GM12878 (cell line): ENCODE measurements around the gene AGPAT2. TPM values are rescaled to one million over a fixed set of nuclear protein-coding genes. Genes with fewer than 3 reads are reported as not detected.

Experiments used
- ATAC-seq: fragments of 200-7000 bp; cut with Tn5 transposase; 3 replicates; pipeline ENCODE4 v1.9.1; 2020; ENCODE audit warnings: mild to moderate bottlenecking, moderate library complexity
- BruUV-seq: library from RNA; stranded (reverse); fragments of 400-500 nt; replicated peaks from 2 replicates; lab custom pipeline; 2021; lab: Mats Ljungman, UMichigan
- CTCF ChIA-PET: fragments of 300-600 bp; sonication (Branson Sonifier 250); formaldehyde crosslinking; extraction: SDS; loops from one replicate; lab custom pipeline; 2021; ENCODE audit warnings: inconsistent platforms; lab: Yijun Ruan, JAX
- POLR2A ChIA-PET: fragments of 350-600 bp; formaldehyde crosslinking; extraction: SDS; loops from one replicate; lab custom pipeline; 2021; ENCODE audit warnings: inconsistent platforms; lab: Charles Lee
- RAD21 ChIA-PET: fragments of 300-600 bp; sonication (Branson Sonifier 250); formaldehyde crosslinking; loops from one replicate; lab custom pipeline; 2023; ENCODE audit warnings: antibody characterized with exemption; ENCODE audit not compliant: unreplicated experiment; lab: Charles Lee
- SMC1A ChIA-PET: fragments of 300-600 bp; sonication (Branson Sonifier 250); formaldehyde crosslinking; loops from one replicate; lab custom pipeline; 2023; ENCODE audit not compliant: unreplicated experiment, uncharacterized antibody; lab: Charles Lee
- DNase-seq: peaks from one replicate; pipeline ENCODE4 v3.0.0-alpha.2; 2011; ENCODE audit warnings: low read depth, low spot score
- FAIRE-seq: peaks from 3 replicates; lab custom pipeline; 2011; peaks lifted over from hg19 to GRCh38; lab: Jason Lieb, UNC
- H2AFZ ChIP-seq: 2 replicates; pipeline ENCODE4 v1.6.0; 2011; ENCODE audit warnings: low read depth, low read length, control low read depth; ENCODE audit not compliant: control insufficient read depth
- H3K27ac ChIP-seq: 2 replicates; pipeline ENCODE4 v1.5.1; 2011; ENCODE audit warnings: control low read depth; ENCODE audit not compliant: control insufficient read depth, insufficient read depth
- H3K27me3 ChIP-seq, 2 experiments: replicated peaks in 1 of 2; 2 replicates each; pipeline versions ENCODE4 v1.6.0 to v1.6.1; 2011; ENCODE audit warnings: low read length in 1 of 2; ENCODE audit not compliant: control insufficient read depth in 2 of 2, insufficient read depth in 2 of 2
- H3K36me3 ChIP-seq, 2 experiments: 2 replicates each; pipeline ENCODE4 v1.5.1; 2011; ENCODE audit warnings: low read length in 1 of 2; ENCODE audit not compliant: control insufficient read depth in 2 of 2, insufficient read depth in 2 of 2
- H3K4me1 ChIP-seq: 2 replicates; pipeline ENCODE4 v1.6.1; 2011; ENCODE audit warnings: mild to moderate bottlenecking, low read length, moderate library complexity, mixed read lengths; ENCODE audit not compliant: control insufficient read depth, insufficient read depth
- H3K4me2 ChIP-seq: 2 replicates; pipeline ENCODE4 v1.6.0; 2011; ENCODE audit warnings: control low read depth; ENCODE audit not compliant: control insufficient read depth, insufficient read depth
- H3K4me3 ChIP-seq: fragments of 200-600 bp; sonication (generic); 2 replicates; pipeline ENCODE4 v1.5.1; 2016
- H3K79me2 ChIP-seq: 2 replicates; pipeline ENCODE4 v1.6.0; 2011; ENCODE audit warnings: low read length; ENCODE audit not compliant: control insufficient read depth, insufficient read depth
- H3K9ac ChIP-seq: 2 replicates; pipeline ENCODE4 v1.8.0; 2011; ENCODE audit warnings: low read length, control low read depth, mixed read lengths; ENCODE audit not compliant: control insufficient read depth, insufficient read depth
- H3K9me3 ChIP-seq: replicated peaks from 3 replicates; pipeline ENCODE4 v1.5.1; 2011; ENCODE audit warnings: mild to moderate bottlenecking, low read length; ENCODE audit not compliant: control insufficient read depth, insufficient read depth
- H4K20me1 ChIP-seq: 2 replicates; pipeline ENCODE4 v1.6.0; 2011; ENCODE audit not compliant: control insufficient read depth, insufficient read depth
- MYB ChIP-seq: fragments of 150-350 bp; IDR thresholded peaks from 2 replicates; pipeline ENCODE4 v1.6.1; 2014; ENCODE audit warnings: mild to moderate bottlenecking, low read depth, low read length, borderline replicate concordance
- NFYB ChIP-seq: IDR thresholded peaks from 2 replicates; pipeline ENCODE4 v1.6.1; 2011; ENCODE audit warnings: low read depth, mild to moderate bottlenecking, low read length, improper control_type of control experiment, moderate library complexity; ENCODE audit not compliant: insufficient read depth
- NR2C1 ChIP-seq: fragments of 450-650 bp; IDR thresholded peaks from 2 replicates; pipeline ENCODE4 v1.6.1; 2017; ENCODE audit warnings: antibody characterized with exemption, mild to moderate bottlenecking, moderate library complexity
- NR2F1 ChIP-seq: fragments of 450-650 bp; conservative IDR thresholded peaks from 2 replicates; pipeline ENCODE4 v1.6.1; 2017; ENCODE audit warnings: mild to moderate bottlenecking
- RAD21 ChIP-seq: IDR thresholded peaks from 2 replicates; pipeline ENCODE4 v1.6.1; 2011; ENCODE audit warnings: mild to moderate bottlenecking, low read depth, low read length, moderate library complexity; ENCODE audit not compliant: insufficient read depth
- SMAD1 ChIP-seq: fragments of 450-650 bp; IDR thresholded peaks from 2 replicates; pipeline ENCODE4 v1.6.1; 2018; ENCODE audit warnings: mild to moderate bottlenecking, low read depth; ENCODE audit not compliant: partially characterized antibody
- SMAD5 ChIP-seq: IDR thresholded peaks from 2 replicates; pipeline ENCODE4 v1.6.1; 2016; ENCODE audit warnings: antibody characterized with exemption, low read depth
- TAF1 ChIP-seq: IDR thresholded peaks from 2 replicates; pipeline ENCODE4 v1.6.1; 2011; ENCODE audit warnings: mild to moderate bottlenecking, low read depth, low read length, borderline replicate concordance
- TCF7 ChIP-seq: IDR thresholded peaks from 2 replicates; pipeline ENCODE4 v1.6.1; 2014; ENCODE audit warnings: antibody characterized with exemption, borderline replicate concordance
- WGBS: methylation state at CpG from one replicate; pipeline ENCODE4 v1.1.6; 2016; ENCODE audit warnings: low lambda C conversion rate; ENCODE audit not compliant: insufficient replicate concordance, insufficient coverage; ENCODE audit errors: missing lambda C conversion rate; 5-methylcytosine and 5-hydroxymethylcytosine counted together
- in situ Hi-C: fragments of 300-500 bp; cut with MboI; formaldehyde crosslinking; loops from 9 replicates; pipeline ENCODE4 v1.14.3; 2018; ENCODE audit warnings: mixed read lengths
- intact Hi-C: fragments of 100-400 bp; cut with micrococcal nuclease; formaldehyde crosslinking; loops from one replicate; pipeline ENCODE4 v1.14.2; 2022; ENCODE audit not compliant: unreplicated experiment
- polyA plus RNA-seq, 11 experiments: library from polyadenylated mRNA; depleted of rRNA in 4 of 11; unstranded in 6 of 11; stranded (reverse) in 5 of 11; fragments of >200 nt; fragmentation: Nextera tagmentation in 4 of 11; fragmentation: Illumina TruSeq in 1 of 11; extraction: Ambion mirVana in 4 of 11; extraction: Trizol in 1 of 11; gene quantifications; 1 replicate in 1 of 11; 2 replicates in 10 of 11; pipeline versions ENCODE4 v1.2.1 to v1.2.3, GENCODE V29; 2011 to 2016; ENCODE audit warnings: inconsistent platforms in 2 of 11, missing spikeins in 2 of 11, low read depth in 1 of 11
- total RNA-seq, 4 experiments: library from RNA; depleted of rRNA in 3 of 4; stranded (reverse); fragments of >200 nt in 3 of 4; fragmentation: Illumina TruSeq in 1 of 4; extraction: Trizol in 1 of 4; gene quantifications; 2 replicates each; pipeline versions ENCODE4 v1.2.1 to v1.2.3, GENCODE V29; 2013 to 2021
- TF ChIP-seq, protein P1 (sequence below): fragments of 450-650 bp; IDR thresholded peaks from 2 replicates; pipeline ENCODE4 v1.6.1; 2018; ENCODE audit warnings: mild to moderate bottlenecking, low read depth, moderate library complexity; ENCODE audit not compliant: partially characterized antibody

Gene AGPAT2
- total and polyA plus RNA-seq, 10 of the 15 experiments (the other 5 are each of a cell fraction or from before 2014, with no cell fraction given) = 0.10 to 28.5 (median 18.2) TPM

DNA sequence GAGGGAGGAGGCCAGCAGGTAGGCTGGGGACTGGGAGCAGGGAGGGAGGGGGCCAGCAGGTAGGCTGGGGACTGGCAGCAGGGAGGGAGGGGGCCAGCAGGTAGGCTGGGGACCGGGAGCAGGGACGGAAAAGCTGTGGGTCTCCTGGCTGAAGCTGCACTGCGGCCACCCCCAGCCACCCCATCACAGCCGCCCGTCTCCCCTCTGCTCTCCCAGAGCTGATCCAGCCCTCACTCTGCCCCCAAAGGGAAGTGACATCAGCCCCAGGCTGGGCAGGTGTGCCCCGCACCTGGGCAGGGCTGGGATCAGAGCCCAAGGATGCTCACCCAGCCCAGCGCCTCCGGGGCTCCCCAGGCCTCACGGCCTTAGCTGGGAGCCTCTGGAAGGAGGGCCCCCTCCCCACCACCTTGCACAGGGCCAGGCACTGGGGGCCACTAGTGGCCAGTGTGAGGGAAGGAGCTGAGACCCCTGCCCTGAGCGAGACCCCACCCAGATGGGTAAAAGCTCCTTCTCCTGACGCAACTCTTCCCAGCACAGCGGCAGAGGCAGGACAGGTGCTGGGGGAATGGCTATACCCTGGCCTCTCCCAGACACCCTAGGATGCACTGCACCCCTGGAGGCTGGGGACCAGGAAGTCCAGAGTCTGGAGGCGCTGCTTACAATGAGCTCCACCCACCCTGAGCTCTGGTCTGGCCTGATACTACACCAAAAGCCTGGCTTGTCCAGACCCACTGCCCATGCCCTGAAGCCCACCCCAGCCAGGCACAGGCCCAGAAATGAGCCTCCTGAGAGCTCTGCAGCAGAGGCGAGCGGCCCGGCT, 11.6 kb downstream of the AGPAT2 start:
- 74% methylated on average over 14 of the region's 16 CpGs for WGBS
- no peaks in the 10 kb centered on the region for H3K9me3 ChIP-seq
- in situ Hi-C loops (no loop called here), intact Hi-C loops (no loop called here)
- H3K4me2 ChIP-seq = no peak overlapping the region
- ChIA-PET RAD21 (interaction anchor here (0.9 kb wide), 1 partner anchor 188 kb away, joined by 4 read pairs; no protein-coding TSS in a partner anchor), POLR2A (no interaction called here), CTCF (no interaction called here), SMC1A (interaction anchor here (1.0 kb wide), 1 partner anchor 54 kb away, joined by 3 read pairs; no protein-coding TSS in a partner anchor)
- BruUV-seq = no TSS peak
- no peak overlapping the region for H3K9ac ChIP-seq
- no peaks in the 10 kb centered on the region; a peak in 1 of 4 replicates for H3K36me3 ChIP-seq
- H3K4me3 ChIP-seq = no peak overlapping the region
- H2AFZ ChIP-seq = no peak overlapping the region
- H3K4me1 ChIP-seq = no peaks in the 10 kb centered on the region
- TF ChIP-seq, protein P1, sequence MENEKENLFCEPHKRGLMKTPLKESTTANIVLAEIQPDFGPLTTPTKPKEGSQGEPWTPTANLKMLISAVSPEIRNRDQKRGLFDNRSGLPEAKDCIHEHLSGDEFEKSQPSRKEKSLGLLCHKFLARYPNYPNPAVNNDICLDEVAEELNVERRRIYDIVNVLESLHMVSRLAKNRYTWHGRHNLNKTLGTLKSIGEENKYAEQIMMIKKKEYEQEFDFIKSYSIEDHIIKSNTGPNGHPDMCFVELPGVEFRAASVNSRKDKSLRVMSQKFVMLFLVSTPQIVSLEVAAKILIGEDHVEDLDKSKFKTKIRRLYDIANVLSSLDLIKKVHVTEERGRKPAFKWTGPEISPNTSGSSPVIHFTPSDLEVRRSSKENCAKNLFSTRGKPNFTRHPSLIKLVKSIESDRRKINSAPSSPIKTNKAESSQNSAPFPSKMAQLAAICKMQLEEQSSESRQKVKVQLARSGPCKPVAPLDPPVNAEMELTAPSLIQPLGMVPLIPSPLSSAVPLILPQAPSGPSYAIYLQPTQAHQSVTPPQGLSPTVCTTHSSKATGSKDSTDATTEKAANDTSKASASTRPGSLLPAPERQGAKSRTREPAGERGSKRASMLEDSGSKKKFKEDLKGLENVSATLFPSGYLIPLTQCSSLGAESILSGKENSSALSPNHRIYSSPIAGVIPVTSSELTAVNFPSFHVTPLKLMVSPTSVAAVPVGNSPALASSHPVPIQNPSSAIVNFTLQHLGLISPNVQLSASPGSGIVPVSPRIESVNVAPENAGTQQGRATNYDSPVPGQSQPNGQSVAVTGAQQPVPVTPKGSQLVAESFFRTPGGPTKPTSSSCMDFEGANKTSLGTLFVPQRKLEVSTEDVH = no peak
- TF ChIP-seq NR2F1 (no peak), TCF7 (no peak), SMAD5 (no peak), NR2C1 (no peak), SMAD1 (no peak), TAF1 (no peak), MYB (no peak), RAD21 (no peak), NFYB (no peak)
- DNase-seq (no peak), FAIRE-seq (no peak), ATAC-seq (no peak)
- no peaks in the 10 kb centered on the region for H3K79me2 ChIP-seq
- H3K27me3 ChIP-seq = no peaks in the 10 kb centered on the region
- H3K27ac ChIP-seq = no peak overlapping the region
- no peaks in the 10 kb centered on the region for H4K20me1 ChIP-seq
